H9 (cell line): ENCODE measurements around the gene BRD3OS. TPM values are rescaled to one million over a fixed set of nuclear protein-coding genes. Genes with fewer than 3 reads are reported as not detected.

ENCODE experiments used
- DNase-seq: peaks from one replicate; pipeline ENCODE4 v3.0.0-alpha.2; 2017
- H2AFZ ChIP-seq: one replicate; pipeline ENCODE4 v1.6.1; 2013; ENCODE audit warnings: mild to moderate bottlenecking, low read length, control low read depth, moderate library complexity
- H2AK5ac ChIP-seq: 2 replicates; pipeline ENCODE4 v1.6.1; 2013; ENCODE audit warnings: low read length, control low read depth, mixed read lengths; ENCODE audit not compliant: insufficient read length
- H2BK120ac ChIP-seq: one replicate; pipeline ENCODE4 v1.6.1; 2013; ENCODE audit warnings: low read depth, mild to moderate bottlenecking, low read length, control low read depth, inconsistent platforms; ENCODE audit not compliant: poor library complexity, severe bottlenecking
- H2BK12ac ChIP-seq: 2 replicates; pipeline ENCODE4 v1.6.1; 2013; ENCODE audit warnings: low read length, control low read depth, mixed read lengths, low read depth; ENCODE audit not compliant: insufficient read length
- H2BK15ac ChIP-seq: 2 replicates; pipeline ENCODE4 v1.6.1; 2013; ENCODE audit warnings: low read depth, low read length, control low read depth
- H2BK20ac ChIP-seq: one replicate; pipeline ENCODE4 v1.6.1; 2013; ENCODE audit warnings: low read depth, mild to moderate bottlenecking, low read length, control low read depth, inconsistent platforms; ENCODE audit not compliant: poor library complexity, severe bottlenecking
- H2BK5ac ChIP-seq: 2 replicates; pipeline ENCODE4 v1.6.1; 2013; ENCODE audit warnings: low read length, control low read depth, mixed read lengths; ENCODE audit not compliant: insufficient read length
- H3K14ac ChIP-seq: 2 replicates; pipeline ENCODE4 v1.6.1; 2013; ENCODE audit warnings: low read length, control low read depth; ENCODE audit not compliant: insufficient read depth
- H3K18ac ChIP-seq: 2 replicates; pipeline ENCODE4 v1.6.1; 2013; ENCODE audit warnings: low read depth, mild to moderate bottlenecking, mixed read lengths, low read length, control low read depth; ENCODE audit not compliant: insufficient read length
- H3K23ac ChIP-seq: 2 replicates; pipeline ENCODE4 v1.6.1; 2013; ENCODE audit warnings: low read length, control low read depth, mixed read lengths, low read depth; ENCODE audit not compliant: insufficient read length
- H3K23me2 ChIP-seq: 2 replicates; pipeline ENCODE4 v1.6.1; 2013; ENCODE audit warnings: low read depth, mild to moderate bottlenecking, mixed read lengths, low read length, control low read depth; ENCODE audit not compliant: insufficient read length, poor library complexity, severe bottlenecking
- H3K27ac ChIP-seq: 2 replicates; pipeline ENCODE4 v1.5.1; 2013; ENCODE audit warnings: low read length, control low read depth, mixed read lengths, low read depth; ENCODE audit not compliant: insufficient read length
- H3K27me3 ChIP-seq: 2 replicates; pipeline ENCODE4 v1.6.1; 2013; ENCODE audit warnings: low read length, control low read depth, inconsistent platforms; ENCODE audit not compliant: insufficient read depth
- H3K4ac ChIP-seq: 2 replicates; pipeline ENCODE4 v1.6.1; 2013; ENCODE audit warnings: low read depth, mild to moderate bottlenecking, control low read depth, inconsistent platforms, low read length, moderate library complexity
- H3K4me1 ChIP-seq: 2 replicates; pipeline ENCODE4 v1.6.1; 2013; ENCODE audit warnings: low read length, control low read depth, inconsistent platforms; ENCODE audit not compliant: insufficient read depth
- H3K4me2 ChIP-seq: 2 replicates; pipeline ENCODE4 v1.6.1; 2013; ENCODE audit warnings: low read length, control low read depth, mixed read lengths; ENCODE audit not compliant: insufficient read length, insufficient read depth
- H3K56ac ChIP-seq: 2 replicates; pipeline ENCODE4 v1.6.1; 2013; ENCODE audit warnings: low read depth, mild to moderate bottlenecking, mixed read lengths, low read length, control low read depth; ENCODE audit not compliant: insufficient read length
- H3K79me1 ChIP-seq: 2 replicates; pipeline ENCODE4 v1.6.1; 2013; ENCODE audit warnings: low read depth, mild to moderate bottlenecking, moderate library complexity, low read length, control low read depth, inconsistent platforms; ENCODE audit not compliant: insufficient read depth, poor library complexity, severe bottlenecking
- H3K79me2 ChIP-seq: 2 replicates; pipeline ENCODE4 v1.6.1; 2013; ENCODE audit warnings: low read length, control low read depth, inconsistent platforms; ENCODE audit not compliant: insufficient read depth
- H3K9ac ChIP-seq: 2 replicates; pipeline ENCODE4 v1.6.1; 2013; ENCODE audit warnings: low read length, control low read depth, mixed read lengths; ENCODE audit not compliant: insufficient read length; ENCODE audit errors: extremely low read depth
- H3K9me3 ChIP-seq: one replicate; pipeline ENCODE4 v1.6.1; 2013; ENCODE audit warnings: low read depth, low read length, inconsistent platforms; ENCODE audit not compliant: control insufficient read depth
- H3T11ph ChIP-seq: one replicate; pipeline ENCODE4 v1.6.1; 2013; ENCODE audit warnings: mild to moderate bottlenecking, low read length, control low read depth, inconsistent platforms
- H4K20me1 ChIP-seq: one replicate; pipeline ENCODE4 v1.6.1; 2013; ENCODE audit not compliant: control insufficient read depth, insufficient read length, insufficient read depth
- H4K5ac ChIP-seq: 2 replicates; pipeline ENCODE4 v1.6.1; 2013; ENCODE audit warnings: low read depth, mild to moderate bottlenecking, mixed read lengths, low read length, control low read depth; ENCODE audit not compliant: insufficient read length
- H4K8ac ChIP-seq: replicated peaks from 2 replicates; pipeline ENCODE4 v1.6.1; 2013; ENCODE audit warnings: low read length, control low read depth, mixed read lengths, low read depth; ENCODE audit not compliant: insufficient read length
- H4K91ac ChIP-seq: 2 replicates; pipeline ENCODE4 v1.6.1; 2013; ENCODE audit warnings: low read depth, mild to moderate bottlenecking, moderate library complexity, mixed read lengths, low read length, control low read depth; ENCODE audit not compliant: insufficient read length
- H3K27ac Mint-ChIP-seq, 3 experiments: 2 replicates in 2 of 3; 3 replicates in 1 of 3; pipeline ENCODE4 v1.8.0; 2020 to 2021; ENCODE audit warnings: mixed read lengths in 3 of 3, mild to moderate bottlenecking in 1 of 3, moderate library complexity in 1 of 3
- H3K27me3 Mint-ChIP-seq: 2 replicates; pipeline ENCODE4 v1.8.0; 2021; ENCODE audit warnings: low read depth, mild to moderate bottlenecking, moderate library complexity, mixed read lengths
- H3K36me3 Mint-ChIP-seq, 3 experiments: 2 replicates in 2 of 3; 3 replicates in 1 of 3; pipeline ENCODE4 v1.8.0; 2020 to 2021; ENCODE audit warnings: low read depth in 3 of 3, mixed read lengths in 3 of 3; ENCODE audit not compliant: insufficient read depth in 1 of 3
- H3K4me1 Mint-ChIP-seq, 2 experiments: 2 replicates each; pipeline ENCODE4 v1.8.0; 2020; ENCODE audit warnings: mixed read lengths in 2 of 2
- H3K4me3 Mint-ChIP-seq, 2 experiments: 2 replicates in 1 of 2; 3 replicates in 1 of 2; pipeline ENCODE4 v1.8.0; 2020 to 2021; ENCODE audit warnings: mild to moderate bottlenecking in 2 of 2, mixed read lengths in 2 of 2, moderate library complexity in 1 of 2
- H3K9me3 Mint-ChIP-seq, 2 experiments: 2 replicates in 1 of 2; 3 replicates in 1 of 2; pipeline ENCODE4 v1.8.0; 2020; ENCODE audit warnings: mild to moderate bottlenecking in 2 of 2, mixed read lengths in 2 of 2, moderate library complexity in 1 of 2
- CTCF ChIP-seq: fragments of 200-600 bp; sonication (generic); conservative IDR thresholded peaks from 3 replicates; pipeline ENCODE4 v1.8.0; 2021; ENCODE audit warnings: antibody characterized with exemption, mild to moderate bottlenecking
- WGBS: extraction: QIAGEN DNeasy Blood & Tissue Kit; methylation state at CpG from one replicate; pipeline ENCODE4 v1.1.7; 2013; ENCODE audit warnings: missing lambda C conversion rate, low lambda C conversion rate, mixed read lengths; ENCODE audit not compliant: insufficient read length; ENCODE audit errors: extremely low coverage; 5-methylcytosine and 5-hydroxymethylcytosine counted together
- total RNA-seq: library from RNA; stranded (reverse); gene quantifications from 2 replicates; pipeline ENCODE4 v1.2.1, GENCODE V29; 2021

BRD3OS gene
- total RNA-seq, 1 experiment from 2014 or later: 16.4 TPM

DNA sequence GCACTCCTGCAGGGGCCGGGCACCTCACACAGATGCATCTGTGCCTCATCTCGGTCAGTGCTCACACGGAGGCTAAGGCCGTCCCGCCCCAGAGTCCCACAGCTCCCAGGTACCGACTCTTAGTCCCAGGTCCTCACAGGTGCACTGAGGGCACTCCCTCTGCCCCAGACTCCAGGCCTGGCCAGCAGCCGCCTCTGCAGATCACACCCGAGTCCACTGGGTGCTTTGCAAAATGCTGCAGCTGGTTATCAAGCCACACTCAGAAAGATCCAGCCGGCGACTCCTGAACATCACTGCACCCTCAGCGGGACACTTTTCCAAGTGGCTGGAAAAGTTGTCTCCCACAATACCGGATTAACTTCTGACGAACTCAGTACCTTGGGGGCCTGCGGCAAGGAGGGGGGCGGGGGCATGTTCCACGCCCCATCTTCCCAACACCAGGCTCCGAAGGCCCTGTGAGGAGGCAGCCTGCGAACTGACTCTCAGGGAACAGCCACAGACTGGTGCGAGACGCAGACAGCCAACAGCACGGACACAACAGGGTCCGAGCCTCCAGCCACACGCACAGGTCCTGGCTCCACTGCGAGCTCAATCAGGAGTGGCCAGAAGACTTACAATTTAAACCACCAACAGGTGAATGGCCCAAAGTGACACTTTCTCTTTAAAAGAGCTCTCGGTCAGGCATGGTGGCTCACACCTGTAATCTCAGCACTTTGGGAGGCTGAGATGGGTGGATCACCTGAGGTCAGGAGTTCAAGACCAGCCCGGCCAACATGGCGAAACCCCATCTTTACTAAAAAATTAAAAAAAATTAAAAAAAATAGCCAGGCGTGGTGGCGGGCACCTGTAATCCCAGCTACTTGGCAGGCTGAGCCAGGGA is 38.5 kb downstream of the BRD3OS start:
- Mint-ChIP-seq H3K4me3 (no peak overlapping the region), H3K27me3 (peaks cover 2% of the 10 kb centered on the region), H3K27ac (peak overlapping the region in 2 of 3 experiments; percentile 35 to 93; a peak in 2 of 7 replicates)

More for the DNA sequence above, 38.5 kb downstream of the BRD3OS start:
- H4K5ac ChIP-seq: no peak overlapping the region
- peaks cover 24 to 44% of the 10 kb centered on the region in 2 experiments for H3K4me1 Mint-ChIP-seq
- H3T11ph ChIP-seq: no peak overlapping the region
- no peak overlapping the region for H3K4me2 ChIP-seq
- H2BK12ac ChIP-seq: no peak overlapping the region
- H3K23me2 ChIP-seq: peaks cover 13% of the 10 kb centered on the region
- H4K91ac ChIP-seq: no peak overlapping the region
- no peak overlapping the region for H3K27ac ChIP-seq
- no peak overlapping the region for H3K9ac ChIP-seq
- peaks cover 3% of the 10 kb centered on the region for H4K20me1 ChIP-seq
- H2AFZ ChIP-seq: no peak overlapping the region
- TF ChIP-seq CTCF: no peak
- H3K36me3 Mint-ChIP-seq: peaks cover 0 to 14% (median 3%) of the 10 kb centered on the region in 3 experiments; a peak in 4 of 7 replicates
- no peak overlapping the region for H2BK120ac ChIP-seq
- no peak overlapping the region for H3K18ac ChIP-seq
- no peak overlapping the region for H3K4ac ChIP-seq
- H3K79me2 ChIP-seq: peaks cover 64% of the 10 kb centered on the region; the same call in 1 of the 2 replicates
- H2BK15ac ChIP-seq: no peak overlapping the region
- H3K27me3 ChIP-seq: no peaks in the 10 kb centered on the region
- peaks cover 6% of the 10 kb centered on the region for H3K79me1 ChIP-seq
- no peak overlapping the region for H3K56ac ChIP-seq
- H3K23ac ChIP-seq: no peak overlapping the region
- no peaks in the 10 kb centered on the region for H3K9me3 ChIP-seq
- no peak overlapping the region for H3K14ac ChIP-seq
- DNase-seq: peak; percentile 25
- no CpG with 5 or more reads among the region's 29 CpGs for WGBS
- H3K9me3 Mint-ChIP-seq: no peaks in the 10 kb centered on the region
- H3K4me1 ChIP-seq: no peaks in the 10 kb centered on the region
- no peak overlapping the region for H2BK5ac ChIP-seq
- no peak overlapping the region for H2AK5ac ChIP-seq
- no peak overlapping the region for H2BK20ac ChIP-seq
- no peak overlapping the region for H4K8ac ChIP-seq
